GM13977 (cell line): ENCODE results near the gene CYP24A1.

Experiments used
- DNase-seq: peaks from one replicate; pipeline ENCODE4 v3.0.0; 2012; ENCODE audit warnings: low spot score
- CTCF ChIP-seq: IDR thresholded peaks from 2 replicates; pipeline ENCODE4 v1.5.1; 2012; ENCODE audit warnings: mild to moderate bottlenecking, control low read depth; ENCODE audit not compliant: insufficient read depth; ENCODE audit errors: extremely low read depth, missing control alignments
- in situ Hi-C: fragments of 300-500 bp; cut with MboI; formaldehyde crosslinking; loops from one replicate; pipeline ENCODE4 v1.12.0; 2022; ENCODE audit warnings: low sequenced_read_pairs, low pct_unique_long_range_greater_than_20kb, mixed read lengths, inconsistent platforms; ENCODE audit not compliant: unreplicated experiment

Gene CYP24A1

GRCh38 chr20:54173653-54174456, at the start of gene CYP24A1:
Gene CYP24A1 (minus strand): TSS chr20:54173986. CDS start chr20:54173579, 407 bp downstream.
- in situ Hi-C loops: no loop called here
- TF ChIP-seq CTCF: no peak
- DNase-seq: no peak

- no peak for TF ChIP-seq CTCF
- in situ Hi-C loops: loop anchor here (10.0 kb wide), 1 partner anchor 422 kb away; no protein-coding TSS in a partner anchor
- DNase-seq: no peak
Measured at GRCh38 chr20:54223285-54223684, 49.5 kb upstream of the CYP24A1 start.

- no peak for TF ChIP-seq CTCF
- in situ Hi-C loops: loop anchor here (10.0 kb wide), 1 partner anchor 423 kb away; no protein-coding TSS in a partner anchor
- DNase-seq: no peak
Measured at GRCh38 chr20:54221996-54222890, 48.5 kb upstream of the CYP24A1 start.

GRCh38 chr20:54221353-54221752, 47.6 kb upstream of the CYP24A1 start:
- DNase-seq: no peak
- no peak for TF ChIP-seq CTCF
- in situ Hi-C loops: loop anchor here (10.0 kb wide), 1 partner anchor 423 kb away; no protein-coding TSS in a partner anchor

GRCh38 chr20:54220722-54221121, 46.9 kb upstream of the CYP24A1 start:
- TF ChIP-seq CTCF: no peak
- no peak for DNase-seq
- in situ Hi-C loops: loop anchor here (10.0 kb wide), 1 partner anchor 424 kb away; no protein-coding TSS in a partner anchor

GRCh38 chr20:54219751-54220426, 46.1 kb upstream of the CYP24A1 start:
- in situ Hi-C loops: loop anchor here (10.0 kb wide), 1 partner anchor 425 kb away; no protein-coding TSS in a partner anchor
- DNase-seq: no peak
- TF ChIP-seq CTCF: peak; percentile 38
